ENCODE results near the gene CNPY1. TPM values are rescaled to one million over a fixed set of nuclear protein-coding genes. Genes with fewer than 3 reads are reported as not detected.

Gene CNPY1
- total and polyA plus RNA-seq, 2 experiments from 2014 or later: 0.15 TPM; not detected in 1

DNA sequence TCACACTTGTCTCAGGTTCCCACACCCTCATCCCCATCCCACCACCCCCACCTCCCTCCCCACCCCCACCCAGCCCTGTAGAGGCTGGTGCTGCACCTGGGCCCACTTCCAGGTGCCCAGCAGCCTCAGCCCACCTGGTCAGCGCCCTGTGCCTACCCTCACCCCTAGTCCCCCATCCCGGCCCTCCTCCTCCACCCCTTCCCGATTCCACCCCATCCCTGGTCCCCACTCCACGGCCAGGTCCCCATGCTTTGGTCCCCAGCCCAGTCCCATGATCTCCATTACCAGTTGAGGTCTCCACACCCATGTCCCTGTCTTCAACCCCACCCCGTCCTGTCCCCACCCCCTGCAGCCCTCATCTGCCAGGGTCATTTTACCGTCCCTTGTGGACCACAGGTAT, 24.6 kb upstream of the CNPY1 start:
- DNase-seq (ENCODE audit: low read depth in 1 of 2, low spot score in 1 of 2): no peak
- TF ChIP-seq, protein P1, sequence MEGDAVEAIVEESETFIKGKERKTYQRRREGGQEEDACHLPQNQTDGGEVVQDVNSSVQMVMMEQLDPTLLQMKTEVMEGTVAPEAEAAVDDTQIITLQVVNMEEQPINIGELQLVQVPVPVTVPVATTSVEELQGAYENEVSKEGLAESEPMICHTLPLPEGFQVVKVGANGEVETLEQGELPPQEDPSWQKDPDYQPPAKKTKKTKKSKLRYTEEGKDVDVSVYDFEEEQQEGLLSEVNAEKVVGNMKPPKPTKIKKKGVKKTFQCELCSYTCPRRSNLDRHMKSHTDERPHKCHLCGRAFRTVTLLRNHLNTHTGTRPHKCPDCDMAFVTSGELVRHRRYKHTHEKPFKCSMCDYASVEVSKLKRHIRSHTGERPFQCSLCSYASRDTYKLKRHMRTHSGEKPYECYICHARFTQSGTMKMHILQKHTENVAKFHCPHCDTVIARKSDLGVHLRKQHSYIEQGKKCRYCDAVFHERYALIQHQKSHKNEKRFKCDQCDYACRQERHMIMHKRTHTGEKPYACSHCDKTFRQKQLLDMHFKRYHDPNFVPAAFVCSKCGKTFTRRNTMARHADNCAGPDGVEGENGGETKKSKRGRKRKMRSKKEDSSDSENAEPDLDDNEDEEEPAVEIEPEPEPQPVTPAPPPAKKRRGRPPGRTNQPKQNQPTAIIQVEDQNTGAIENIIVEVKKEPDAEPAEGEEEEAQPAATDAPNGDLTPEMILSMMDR (IDR thresholded peaks at IDR 0.05; ENCODE audit: low read depth, low read length): no peak
- H3K4me1 ChIP-seq (ENCODE audit: low read depth): no peaks in the 10 kb centered on the region
- H3K36me3 ChIP-seq: no peaks in the 10 kb centered on the region
- H3K4me3 ChIP-seq: no peak overlapping the region
- no peaks in the 10 kb centered on the region for H3K27me3 ChIP-seq
- no peaks in the 10 kb centered on the region for H3K9me3 ChIP-seq (ENCODE audit: low read depth)
- H3K27ac ChIP-seq: no peak overlapping the region

DNA sequence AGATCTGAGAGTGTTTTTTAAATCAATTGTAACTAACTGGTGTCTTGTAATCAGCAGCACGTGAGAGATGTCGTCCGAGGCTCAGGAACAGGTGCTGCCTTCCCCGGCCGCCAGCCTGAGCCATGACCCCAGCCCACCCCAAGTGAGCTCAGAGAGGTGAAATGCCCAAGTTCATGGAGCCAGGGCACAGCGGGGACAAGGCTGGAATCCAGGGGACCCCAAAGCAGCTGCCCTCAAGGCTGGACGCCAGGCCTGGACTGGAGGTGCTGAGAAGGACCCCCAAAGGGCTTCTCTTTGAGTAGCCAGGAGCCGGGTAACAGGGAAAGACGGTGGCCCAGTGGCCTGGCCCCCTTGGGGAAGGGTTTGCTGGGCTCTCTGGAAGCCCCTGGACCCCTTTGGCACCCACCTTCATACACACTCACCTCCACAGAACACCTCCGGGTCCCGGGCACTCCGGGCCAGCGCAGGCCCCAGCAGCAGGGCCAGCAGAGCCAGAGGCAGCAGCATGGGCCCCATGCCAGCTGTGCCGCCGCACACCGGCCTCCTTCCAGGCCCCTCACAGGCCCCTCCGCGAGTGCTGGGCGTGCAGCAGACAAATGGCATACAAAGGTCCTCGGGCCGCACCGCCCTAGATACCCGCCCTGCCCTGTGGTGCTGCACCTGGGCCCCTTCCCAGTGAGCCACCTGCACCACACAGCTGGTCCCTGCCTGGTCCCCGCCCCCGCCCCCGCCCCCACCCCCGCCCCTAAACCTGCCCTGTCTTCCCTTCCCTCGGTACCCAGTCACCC, 24.0 kb upstream of the CNPY1 start:
- Histone ChIP-seq H3K27me3 (no peaks in the 10 kb centered on the region), H3K9me3 (ENCODE audit: low read depth) (no peaks in the 10 kb centered on the region), H3K4me3 (no peak overlapping the region), H3K4me1 (ENCODE audit: low read depth) (no peaks in the 10 kb centered on the region), H3K27ac (no peak overlapping the region), H3K36me3 (no peaks in the 10 kb centered on the region)
- TF ChIP-seq, protein P1 (IDR thresholded peaks at IDR 0.05; ENCODE audit: low read depth, low read length): no peak
- no peak for DNase-seq (ENCODE audit: low read depth in 1 of 2, low spot score in 1 of 2)

DNA sequence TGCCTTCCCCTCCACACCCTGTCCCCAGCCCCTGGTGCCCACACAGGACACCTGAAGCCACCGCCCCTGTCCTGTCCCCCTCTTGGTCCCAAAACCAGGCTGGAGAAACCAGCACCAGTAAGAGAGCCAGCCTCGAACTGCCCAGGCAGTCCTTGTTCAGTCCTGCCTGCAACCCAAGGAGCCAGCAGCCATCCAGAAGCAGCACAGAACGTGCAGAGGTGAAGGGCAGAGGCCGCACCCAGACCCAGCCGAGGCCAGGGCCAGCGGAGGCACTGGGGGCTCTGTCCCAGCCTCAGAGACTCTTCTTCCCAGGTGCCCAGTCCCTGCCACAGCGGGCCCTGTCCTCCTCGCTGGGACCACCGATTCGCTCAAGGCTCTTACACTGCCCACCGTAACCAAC, 23.3 kb upstream of the CNPY1 start:
- TF ChIP-seq, protein P1 (IDR thresholded peaks at IDR 0.05; ENCODE audit: low read depth, low read length): no peak
- no peak overlapping the region for H3K4me3 ChIP-seq
- H3K27me3 ChIP-seq: no peaks in the 10 kb centered on the region
- no peaks in the 10 kb centered on the region for H3K4me1 ChIP-seq (ENCODE audit: low read depth)
- H3K36me3 ChIP-seq: no peaks in the 10 kb centered on the region
- H3K9me3 ChIP-seq (ENCODE audit: low read depth): no peaks in the 10 kb centered on the region
- H3K27ac ChIP-seq: no peak overlapping the region
- no peak for DNase-seq (ENCODE audit: low read depth in 1 of 2, low spot score in 1 of 2)

DNA sequence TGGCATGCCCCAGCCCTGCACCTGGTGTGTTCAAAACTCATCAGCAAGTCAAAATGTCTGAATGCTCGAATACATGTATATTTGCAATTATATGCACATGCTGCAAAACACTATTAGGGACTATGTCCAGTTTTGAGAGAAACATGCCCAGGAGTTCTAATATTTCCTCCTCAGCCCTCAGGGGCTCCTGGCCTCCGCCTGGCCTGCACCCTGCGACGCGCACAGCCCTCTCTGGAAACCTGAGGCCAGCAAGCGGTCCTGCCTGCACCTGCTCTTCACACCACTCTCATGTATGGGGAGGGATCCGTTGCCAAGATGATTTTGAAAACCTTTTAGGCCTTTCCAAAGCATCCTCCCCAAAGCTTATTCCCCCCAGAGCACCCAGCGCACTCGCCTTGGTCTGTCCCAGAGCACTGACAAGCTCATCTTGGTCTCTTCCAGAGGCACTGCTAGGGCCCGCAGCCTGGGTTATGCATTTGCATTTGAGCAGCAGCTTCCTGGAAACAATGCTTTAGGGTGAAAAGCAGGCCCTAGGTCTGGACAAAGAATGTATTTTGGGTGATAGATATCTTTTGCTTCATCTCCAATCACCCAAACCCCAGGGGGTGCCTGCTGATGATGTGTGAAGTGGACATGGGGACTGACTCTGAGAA, 22.6 kb upstream of the CNPY1 start:
- Histone ChIP-seq H3K36me3 (no peaks in the 10 kb centered on the region), H3K4me3 (no peak overlapping the region), H3K4me1 (ENCODE audit: low read depth) (no peaks in the 10 kb centered on the region), H3K9me3 (ENCODE audit: low read depth) (no peaks in the 10 kb centered on the region), H3K27me3 (no peaks in the 10 kb centered on the region), H3K27ac (no peak overlapping the region)
- no peak for DNase-seq (ENCODE audit: low read depth in 1 of 2, low spot score in 1 of 2)
- TF ChIP-seq, protein P1 (IDR thresholded peaks at IDR 0.05; ENCODE audit: low read depth, low read length): no peak

DNA sequence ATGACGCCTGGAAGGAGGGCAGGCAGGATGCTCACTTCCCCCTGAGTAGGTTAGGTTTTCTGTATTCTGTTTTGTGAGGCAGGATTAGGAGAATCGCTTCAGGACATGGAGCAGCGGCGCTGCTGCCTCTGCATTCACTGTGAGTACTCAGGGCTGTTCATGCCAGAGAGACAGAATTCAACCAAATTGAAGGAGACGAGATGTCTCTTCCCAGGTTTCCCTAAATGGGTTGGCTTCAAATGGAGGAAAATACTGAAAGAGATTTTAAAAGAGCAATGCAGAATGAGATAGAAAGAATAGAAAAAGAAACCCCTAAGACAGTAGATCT, 21.9 kb upstream of the CNPY1 start:
- Histone ChIP-seq H3K4me1 (ENCODE audit: low read depth) (no peaks in the 10 kb centered on the region), H3K27ac (no peak overlapping the region), H3K36me3 (no peaks in the 10 kb centered on the region), H3K4me3 (no peak overlapping the region), H3K9me3 (ENCODE audit: low read depth) (no peaks in the 10 kb centered on the region), H3K27me3 (no peaks in the 10 kb centered on the region)
- DNase-seq (ENCODE audit: low read depth in 1 of 2, low spot score in 1 of 2): no peak
- TF ChIP-seq, protein P1 (IDR thresholded peaks at IDR 0.05; ENCODE audit: low read depth, low read length): no peak

Data from cardiac muscle cell (in vitro differentiated cells and primary cell).